ENCODE data around the gene ATP1A4. TPM values are rescaled to one million over a fixed set of nuclear protein-coding genes. Genes with fewer than 3 reads are reported as not detected.

The ATP1A4 gene
- total RNA-seq, 1 donor from 2014 or later, result 0.27 TPM

GRCh38 chr1:160131803-160132565 lies 19.4 kb upstream of the ATP1A4 start:
- Mint-ChIP-seq H3K36me3 (no peaks in the 10 kb centered on the region), H3K9me3 (no peaks in the 10 kb centered on the region), H3K27ac (no peak overlapping the region), H3K27me3 (peaks cover 12% of the 10 kb centered on the region), H3K4me1 (ENCODE audit: unreplicated experiment) (no peaks in the 10 kb centered on the region), H3K4me3 (no peak overlapping the region)
- DNase-seq (ENCODE audit: extremely low spot score, unreplicated experiment), result no peak
- TF ChIP-seq CTCF (conservative IDR thresholded peaks at IDR 0.05), result no peak

GRCh38 chr1:160133990-160134770 lies 17.2 kb upstream of the ATP1A4 start:
- H3K36me3 Mint-ChIP-seq, result no peaks in the 10 kb centered on the region
- H3K27me3 Mint-ChIP-seq, result peaks cover 12% of the 10 kb centered on the region
- no peak for DNase-seq (ENCODE audit: extremely low spot score, unreplicated experiment)
- no peaks in the 10 kb centered on the region for H3K9me3 Mint-ChIP-seq
- H3K4me3 Mint-ChIP-seq, result no peak overlapping the region
- TF ChIP-seq CTCF (conservative IDR thresholded peaks at IDR 0.05), result no peak
- H3K27ac Mint-ChIP-seq, result no peak overlapping the region
- H3K4me1 Mint-ChIP-seq (ENCODE audit: unreplicated experiment), result no peaks in the 10 kb centered on the region

GRCh38 chr1:160134791-160135572 lies 16.4 kb upstream of the ATP1A4 start:
- Mint-ChIP-seq H3K27ac (no peak overlapping the region), H3K4me1 (ENCODE audit: unreplicated experiment) (no peaks in the 10 kb centered on the region), H3K27me3 (peaks cover 12% of the 10 kb centered on the region), H3K9me3 (no peaks in the 10 kb centered on the region), H3K36me3 (no peaks in the 10 kb centered on the region), H3K4me3 (no peak overlapping the region)
- no peak for TF ChIP-seq CTCF (conservative IDR thresholded peaks at IDR 0.05)
- DNase-seq (ENCODE audit: extremely low spot score, unreplicated experiment), result no peak

- Mint-ChIP-seq H3K4me3 (no peak overlapping the region), H3K4me1 (ENCODE audit: unreplicated experiment) (no peaks in the 10 kb centered on the region), H3K36me3 (no peaks in the 10 kb centered on the region), H3K27me3 (peaks cover 10% of the 10 kb centered on the region), H3K9me3 (no peaks in the 10 kb centered on the region), H3K27ac (no peak overlapping the region)
- no peak for DNase-seq (ENCODE audit: extremely low spot score, unreplicated experiment)
- TF ChIP-seq CTCF (conservative IDR thresholded peaks at IDR 0.05), result no peak
These were observed 15.1 kb upstream of the ATP1A4 start for GRCh38 chr1:160136121-160136925.

- Mint-ChIP-seq H3K9me3 (no peaks in the 10 kb centered on the region), H3K27me3 (peaks cover 9% of the 10 kb centered on the region), H3K4me1 (ENCODE audit: unreplicated experiment) (no peaks in the 10 kb centered on the region), H3K27ac (no peak overlapping the region), H3K36me3 (no peaks in the 10 kb centered on the region), H3K4me3 (no peak overlapping the region)
- DNase-seq (ENCODE audit: extremely low spot score, unreplicated experiment), result no peak
- TF ChIP-seq CTCF (conservative IDR thresholded peaks at IDR 0.05), result no peak
These were observed 14.5 kb upstream of the ATP1A4 start for GRCh38 chr1:160136926-160137200.

Data from type B pancreatic cell (in vitro differentiated cells).